WI38 (cell line): ENCODE results near the gene DCAF8L2.
"Not testable (repeated sequence)": the region's sequence is repeated elsewhere in the genome, so short reads cannot be mapped to it uniquely, and the experiment has no call there.

Experiments used
- H3K4me3 ChIP-seq: 2 replicates; pipeline ENCODE4 v1.5.1; 2011; ENCODE audit warnings: low read depth, mild to moderate bottlenecking, control low read depth, low read length
- TF ChIP-seq, protein P1 (sequence below): IDR thresholded peaks from 2 replicates; pipeline ENCODE4 v1.5.1; 2012; ENCODE audit warnings: low read depth, mild to moderate bottlenecking, control low read depth, low read length

Gene DCAF8L2

DNA sequence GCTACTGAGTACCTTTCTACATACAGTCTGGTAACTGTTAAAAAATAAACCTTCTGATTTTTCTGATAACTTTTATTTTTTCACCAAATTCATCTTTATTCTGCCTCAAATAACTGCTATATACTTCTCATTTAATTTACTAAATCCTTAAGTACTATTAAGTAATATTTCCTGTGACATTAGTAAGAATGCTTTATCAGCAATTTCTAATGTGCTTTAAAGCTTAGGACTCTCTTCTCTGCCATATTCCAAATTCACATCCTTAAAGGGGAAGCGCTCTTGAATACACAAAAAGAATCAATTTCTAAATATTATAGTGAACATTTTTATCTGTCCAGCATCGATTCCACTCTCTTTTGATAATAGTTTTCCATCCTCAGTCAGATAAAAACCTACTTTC is 81.1 kb downstream of the DCAF8L2 start:
- TF ChIP-seq, protein P1, sequence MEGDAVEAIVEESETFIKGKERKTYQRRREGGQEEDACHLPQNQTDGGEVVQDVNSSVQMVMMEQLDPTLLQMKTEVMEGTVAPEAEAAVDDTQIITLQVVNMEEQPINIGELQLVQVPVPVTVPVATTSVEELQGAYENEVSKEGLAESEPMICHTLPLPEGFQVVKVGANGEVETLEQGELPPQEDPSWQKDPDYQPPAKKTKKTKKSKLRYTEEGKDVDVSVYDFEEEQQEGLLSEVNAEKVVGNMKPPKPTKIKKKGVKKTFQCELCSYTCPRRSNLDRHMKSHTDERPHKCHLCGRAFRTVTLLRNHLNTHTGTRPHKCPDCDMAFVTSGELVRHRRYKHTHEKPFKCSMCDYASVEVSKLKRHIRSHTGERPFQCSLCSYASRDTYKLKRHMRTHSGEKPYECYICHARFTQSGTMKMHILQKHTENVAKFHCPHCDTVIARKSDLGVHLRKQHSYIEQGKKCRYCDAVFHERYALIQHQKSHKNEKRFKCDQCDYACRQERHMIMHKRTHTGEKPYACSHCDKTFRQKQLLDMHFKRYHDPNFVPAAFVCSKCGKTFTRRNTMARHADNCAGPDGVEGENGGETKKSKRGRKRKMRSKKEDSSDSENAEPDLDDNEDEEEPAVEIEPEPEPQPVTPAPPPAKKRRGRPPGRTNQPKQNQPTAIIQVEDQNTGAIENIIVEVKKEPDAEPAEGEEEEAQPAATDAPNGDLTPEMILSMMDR, result no peak
- H3K4me3 ChIP-seq, result no peak overlapping the region

DNA sequence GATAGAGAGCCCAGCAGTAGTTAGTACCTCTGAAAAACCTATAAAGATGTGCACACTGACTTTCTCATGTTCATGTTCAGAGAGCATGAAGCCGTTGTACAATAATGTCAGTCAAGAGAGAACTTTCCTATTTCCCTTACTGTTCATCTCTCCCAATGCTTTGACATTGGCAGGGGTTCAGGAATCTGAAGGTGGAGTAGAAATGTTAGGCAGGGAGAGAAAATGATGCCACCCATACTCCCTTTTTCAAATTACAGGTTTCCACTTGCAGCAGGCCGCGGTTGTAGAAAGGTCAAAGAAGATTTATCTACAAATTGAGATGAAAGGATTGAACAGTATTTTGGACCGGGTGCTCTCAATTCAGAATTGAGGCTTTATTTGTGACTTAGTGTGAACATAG is 84.3 kb downstream of the DCAF8L2 start:
- TF ChIP-seq, protein P1, result no peak
- no peak overlapping the region for H3K4me3 ChIP-seq

GRCh38 chrX:27675493-27675892 is 85.3 kb downstream of the DCAF8L2 start:
- TF ChIP-seq, protein P1, result no peak
- H3K4me3 ChIP-seq, result no peak overlapping the region

GRCh38 chrX:27679281-27679680 is 89.1 kb downstream of the DCAF8L2 start:
- no peak overlapping the region for H3K4me3 ChIP-seq
- TF ChIP-seq, protein P1, result no peak

DNA sequence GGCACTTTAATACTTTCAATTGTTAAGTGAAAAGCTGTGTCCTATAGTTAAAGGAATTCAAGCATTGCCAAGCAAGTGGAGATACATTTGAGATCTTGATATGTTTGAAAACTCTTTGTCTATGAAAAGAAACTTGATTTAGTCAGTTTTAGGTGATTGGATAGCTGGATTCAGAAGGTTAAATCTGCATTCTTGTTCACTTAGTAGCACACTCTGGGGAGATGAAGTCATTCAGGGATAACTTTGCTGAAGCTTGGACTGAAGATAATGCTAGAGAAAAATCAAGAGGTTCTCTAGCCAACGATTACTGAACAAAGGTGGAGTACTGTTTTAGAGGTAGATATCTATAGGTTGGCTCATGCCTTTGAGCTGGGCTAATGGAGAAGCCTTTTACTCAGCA is 90.6 kb downstream of the DCAF8L2 start:
- TF ChIP-seq, protein P1, result no peak
- H3K4me3 ChIP-seq, result no peak overlapping the region

GRCh38 chrX:27683566-27684208 is 93.5 kb downstream of the DCAF8L2 start:
- not testable (repeated sequence) for H3K4me3 ChIP-seq

- TF ChIP-seq, protein P1, result no peak
- no peak overlapping the region for H3K4me3 ChIP-seq
Observed at GRCh38 chrX:27694667-27695066, 104.5 kb downstream of the DCAF8L2 start.

GRCh38 chrX:27706526-27706925 is 116.4 kb downstream of the DCAF8L2 start:
- TF ChIP-seq, protein P1, result no peak
- H3K4me3 ChIP-seq, result no peak overlapping the region
